GM23248 (cell line): ENCODE measurements around the gene STK4. TPM values are rescaled to one million over a fixed set of nuclear protein-coding genes. Genes with fewer than 3 reads are reported as not detected.

Source experiments
- DNase-seq: peaks from one replicate; pipeline ENCODE4 v3.0.0-alpha.2; 2015
- H2AFZ ChIP-seq: fragments of 200-600 bp; sonication (generic); 2 replicates; pipeline ENCODE4 v1.6.1; 2016; ENCODE audit warnings: antibody characterized with exemption
- H3F3A ChIP-seq: fragments of 200-600 bp; sonication (generic); 2 replicates; pipeline ENCODE4 v1.6.1; 2016; ENCODE audit warnings: mild to moderate bottlenecking, antibody characterized with exemption, mixed run types; ENCODE audit not compliant: insufficient read depth
- H3K27ac ChIP-seq: fragments of 200-600 bp; sonication (generic); 2 replicates; pipeline ENCODE4 v1.5.1; 2016; ENCODE audit warnings: mild to moderate bottlenecking
- H3K27me3 ChIP-seq: fragments of 200-600 bp; sonication (generic); replicated peaks from 2 replicates; pipeline ENCODE4 v1.6.1; 2016; ENCODE audit warnings: mild to moderate bottlenecking; ENCODE audit not compliant: insufficient read depth
- H3K36me3 ChIP-seq: fragments of 200-600 bp; sonication (generic); 2 replicates; pipeline ENCODE4 v1.6.1; 2016; ENCODE audit warnings: low read depth, mild to moderate bottlenecking
- H3K4me1 ChIP-seq: fragments of 200-600 bp; sonication (generic); 2 replicates; pipeline ENCODE4 v1.6.1; 2016; ENCODE audit warnings: mild to moderate bottlenecking; ENCODE audit not compliant: insufficient read depth
- H3K4me2 ChIP-seq: fragments of 200-600 bp; sonication (generic); one replicate; pipeline ENCODE4 v1.6.1; 2016; ENCODE audit warnings: mild to moderate bottlenecking; ENCODE audit not compliant: unreplicated experiment
- H3K4me3 ChIP-seq: fragments of 200-600 bp; sonication (generic); 2 replicates; pipeline ENCODE4 v1.5.1; 2016; ENCODE audit warnings: mild to moderate bottlenecking
- H3K79me2 ChIP-seq: fragments of 200-600 bp; sonication (generic); 2 replicates; pipeline ENCODE4 v1.6.1; 2016; ENCODE audit warnings: mild to moderate bottlenecking; ENCODE audit not compliant: insufficient read depth
- H3K9ac ChIP-seq: fragments of 200-600 bp; sonication (generic); 2 replicates; pipeline ENCODE4 v1.6.1; 2016; ENCODE audit warnings: mild to moderate bottlenecking
- H3K9me2 ChIP-seq: fragments of 200-600 bp; sonication (generic); 2 replicates; pipeline ENCODE4 v1.6.1; 2016; ENCODE audit warnings: mixed run types, mild to moderate bottlenecking, moderate library complexity; ENCODE audit not compliant: insufficient read depth
- H3K9me3 ChIP-seq: fragments of 200-600 bp; sonication (generic); one replicate; pipeline ENCODE4 v1.6.1; 2017; ENCODE audit warnings: low read depth
- H4K20me1 ChIP-seq: fragments of 200-600 bp; sonication (generic); 2 replicates; pipeline ENCODE4 v1.6.0; 2016; ENCODE audit not compliant: insufficient read depth
- EZH2 ChIP-seq: fragments of 200-600 bp; sonication (generic); IDR thresholded peaks from 2 replicates; pipeline ENCODE4 v1.6.1; 2018; ENCODE audit warnings: antibody characterized with exemption, mild to moderate bottlenecking; ENCODE audit not compliant: insufficient read depth, poor library complexity, severe bottlenecking
- EZH2phosphoT487 ChIP-seq: fragments of 200-600 bp; sonication (generic); IDR thresholded peaks from 2 replicates; pipeline ENCODE4 v1.6.1; 2018; ENCODE audit warnings: antibody characterized with exemption, moderate library complexity, mild to moderate bottlenecking, low read depth; ENCODE audit not compliant: insufficient read depth
- WGBS, 2 experiments: methylation state at CpG; one replicate each; pipeline ENCODE4 v1.1.6; 2015 to 2017; ENCODE audit warnings: low lambda C conversion rate in 2 of 2, low coverage in 1 of 2; ENCODE audit errors: missing lambda C conversion rate in 2 of 2; 5-methylcytosine and 5-hydroxymethylcytosine counted together
- in situ Hi-C: fragments of 300-500 bp; cut with MboI; formaldehyde crosslinking; loops from 2 replicates; pipeline ENCODE4 v1.15.0; 2020
- polyA plus RNA-seq: library from polyadenylated mRNA; unstranded; fragments of >200 nt; fragmentation: Nextera tagmentation; extraction: Ambion mirVana; gene quantifications from 2 replicates; pipeline ENCODE4 v1.2.1, GENCODE V29; 2016
- total RNA-seq: library from RNA; depleted of rRNA; stranded (reverse); fragments of >200 nt; shearing (Covaris generic); gene quantifications from 2 replicates; pipeline ENCODE4 v1.2.3, GENCODE V29; 2014

STK4 gene
- total and polyA plus RNA-seq, 2 experiments from 2014 or later, result 21.9 to 33.4 TPM

DNA sequence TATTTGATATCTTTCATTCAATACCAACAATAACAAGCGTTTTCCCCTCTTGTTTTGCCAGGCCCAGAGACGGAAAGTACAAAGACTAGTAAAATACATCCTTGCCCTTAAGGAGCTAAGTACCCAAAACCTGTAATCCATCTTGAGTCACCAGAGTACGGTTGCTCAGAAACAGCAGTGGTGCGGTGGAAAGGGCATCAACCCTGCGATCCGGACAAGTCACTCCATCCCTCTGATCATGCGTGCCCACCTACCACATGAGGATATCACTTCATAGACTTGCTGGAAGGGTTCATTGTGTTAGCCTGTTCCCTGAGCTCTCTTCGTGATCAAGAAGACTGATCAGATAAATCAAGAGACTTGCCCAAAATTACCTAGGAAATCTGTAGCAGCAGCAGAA, 8.0 kb upstream of the STK4 start:
- Histone ChIP-seq H4K20me1 (peaks cover 8% of the 10 kb centered on the region), H3K4me2 (peak overlapping the region; percentile 86), H3K27me3 (no peaks in the 10 kb centered on the region), H3F3A (peaks cover 31% of the 10 kb centered on the region), H3K9ac (no peak overlapping the region), H3K36me3 (peaks cover 16% of the 10 kb centered on the region), H3K4me1 (peaks cover 24% of the 10 kb centered on the region), H3K9me3 (no peaks in the 10 kb centered on the region), H3K79me2 (peaks cover 64% of the 10 kb centered on the region), H3K9me2 (no peaks in the 10 kb centered on the region), H2AFZ (no peak overlapping the region), H3K27ac (no peak overlapping the region), H3K4me3 (peak overlapping the region; percentile 82)
- in situ Hi-C loops, result no loop called here
- DNase-seq, result no peak
- TF ChIP-seq EZH2phosphoT487 (no peak), EZH2 (no peak)
- WGBS, 2 experiments, result 98% methylated on average over 8 of the region's 8 CpGs

GRCh38 chr20:44959082-44959637, 7.2 kb upstream of the STK4 start:
- TF ChIP-seq EZH2 (no peak), EZH2phosphoT487 (no peak)
- in situ Hi-C loops, result no loop called here
- H2AFZ ChIP-seq, result peak overlapping the region; percentile 73
- peak overlapping the region; percentile 82 for H3K4me3 ChIP-seq
- peaks cover 8% of the 10 kb centered on the region for H3K36me3 ChIP-seq
- peak overlapping the region; percentile 61 for H3K27ac ChIP-seq
- peak; percentile 56 for DNase-seq
- H3K9me3 ChIP-seq, result no peaks in the 10 kb centered on the region
- H4K20me1 ChIP-seq, result peaks cover 8% of the 10 kb centered on the region
- no peaks in the 10 kb centered on the region for H3K9me2 ChIP-seq
- no peaks in the 10 kb centered on the region for H3K27me3 ChIP-seq
- H3K4me1 ChIP-seq, result peaks cover 24% of the 10 kb centered on the region
- H3K4me2 ChIP-seq, result peak overlapping the region; percentile 86
- peaks cover 31% of the 10 kb centered on the region for H3F3A ChIP-seq
- peaks cover 55% of the 10 kb centered on the region for H3K79me2 ChIP-seq
- H3K9ac ChIP-seq, result peak overlapping the region; percentile 79
- 2 to 3% methylated on average over 8 of the region's 8 CpGs for WGBS, 2 experiments

DNA sequence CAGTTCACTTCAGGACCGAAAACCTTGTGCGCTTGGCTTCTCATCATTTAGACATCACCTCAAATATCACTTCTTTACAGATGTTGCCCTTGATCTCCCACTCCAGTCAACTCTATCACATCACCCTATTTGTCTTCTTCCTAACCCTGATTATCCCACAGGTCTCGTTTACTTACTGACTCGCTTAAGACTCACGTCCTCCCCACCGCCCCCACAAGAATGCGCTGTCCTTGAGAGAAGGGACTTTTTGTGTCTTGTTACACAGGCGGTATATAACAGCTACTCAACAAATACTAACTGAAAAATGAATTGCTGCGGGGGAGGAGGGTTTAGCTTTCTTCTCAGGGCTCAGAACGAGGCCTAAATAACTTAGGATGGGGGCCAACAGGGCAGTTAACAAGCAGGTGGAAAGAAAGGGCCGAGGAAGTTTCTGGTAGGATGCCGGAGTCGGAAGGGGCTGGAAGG, 6.6 kb upstream of the STK4 start:
- Histone ChIP-seq H3K36me3 (peaks cover 3% of the 10 kb centered on the region), H3K9me2 (no peaks in the 10 kb centered on the region), H3K9me3 (no peaks in the 10 kb centered on the region), H3K9ac (peak overlapping the region; percentile 79), H3K4me2 (peak overlapping the region; percentile 86), H3K79me2 (peaks cover 50% of the 10 kb centered on the region), H4K20me1 (peaks cover 8% of the 10 kb centered on the region), H3K4me3 (peak overlapping the region; percentile 82), H3K4me1 (peaks cover 24% of the 10 kb centered on the region), H3F3A (peaks cover 31% of the 10 kb centered on the region), H3K27ac (peak overlapping the region; percentile 61), H3K27me3 (no peaks in the 10 kb centered on the region), H2AFZ (peak overlapping the region; percentile 73)
- in situ Hi-C loops, result no loop called here
- WGBS, 2 experiments, result 5% methylated on average over 13 of the region's 13 CpGs
- TF ChIP-seq EZH2 (no peak), EZH2phosphoT487 (no peak)
- peak; percentile 84 for DNase-seq

GRCh38 chr20:44960103-44960852, 6.0 kb upstream of the STK4 start, which contains the start of gene TOMM34:
TOMM34 (minus strand) TSS chr20:44960397; CDS start chr20:44960333, 64 bp downstream.
- H3K4me2 ChIP-seq, result peak within 1 kb of the TSS; percentile 86
- H3K27ac ChIP-seq, result peak within 1 kb of the TSS; percentile 61
- TF ChIP-seq EZH2 (no peak), EZH2phosphoT487 (no peak)
- peaks cover 31% of the 10 kb centered on the region for H3F3A ChIP-seq
- H3K79me2 ChIP-seq, result peaks cover 44% of the 10 kb centered on the region
- in situ Hi-C loops, result no loop called here
- H3K27me3 ChIP-seq, result no peaks in the 10 kb centered on the region
- no peaks in the 10 kb centered on the region; the same call in 1 of the 2 replicates for H3K36me3 ChIP-seq
- H4K20me1 ChIP-seq, result peaks cover 8% of the 10 kb centered on the region
- 1 to 2% methylated on average over 34 to 58 of the region's 60 CpGs for WGBS, 2 experiments
- peak within 1 kb of the TSS; percentile 79 for H3K9ac ChIP-seq
- H3K9me3 ChIP-seq, result no peaks in the 10 kb centered on the region
- H3K9me2 ChIP-seq, result no peaks in the 10 kb centered on the region
- peak within 1 kb of the TSS; percentile 82 for H3K4me3 ChIP-seq
- H2AFZ ChIP-seq, result peak within 1 kb of the TSS; percentile 73
- DNase-seq, result peak; percentile 99
- peaks cover 24% of the 10 kb centered on the region for H3K4me1 ChIP-seq
